Hematopoietic multipotent progenitor cell (in vitro differentiated cells): ENCODE results near the gene ATXN2. TPM values are rescaled to one million over a fixed set of nuclear protein-coding genes. Genes with fewer than 3 reads are reported as not detected.

Experiments
- DNase-seq, 3 donors: peaks; one replicate each; pipeline ENCODE4 v3.0.0-alpha.2; 2011 to 2015; ENCODE audit warnings: low read depth in 2 of 3, low spot score in 2 of 3
- total RNA-seq: library from RNA; depleted of rRNA; stranded (reverse); fragments of >200 nt; gene quantifications from one replicate; pipeline ENCODE4 v1.2.3, GENCODE V29; 2012

The ATXN2 gene
- total RNA-seq, 1 donor, result 32.3 TPM

DNA sequence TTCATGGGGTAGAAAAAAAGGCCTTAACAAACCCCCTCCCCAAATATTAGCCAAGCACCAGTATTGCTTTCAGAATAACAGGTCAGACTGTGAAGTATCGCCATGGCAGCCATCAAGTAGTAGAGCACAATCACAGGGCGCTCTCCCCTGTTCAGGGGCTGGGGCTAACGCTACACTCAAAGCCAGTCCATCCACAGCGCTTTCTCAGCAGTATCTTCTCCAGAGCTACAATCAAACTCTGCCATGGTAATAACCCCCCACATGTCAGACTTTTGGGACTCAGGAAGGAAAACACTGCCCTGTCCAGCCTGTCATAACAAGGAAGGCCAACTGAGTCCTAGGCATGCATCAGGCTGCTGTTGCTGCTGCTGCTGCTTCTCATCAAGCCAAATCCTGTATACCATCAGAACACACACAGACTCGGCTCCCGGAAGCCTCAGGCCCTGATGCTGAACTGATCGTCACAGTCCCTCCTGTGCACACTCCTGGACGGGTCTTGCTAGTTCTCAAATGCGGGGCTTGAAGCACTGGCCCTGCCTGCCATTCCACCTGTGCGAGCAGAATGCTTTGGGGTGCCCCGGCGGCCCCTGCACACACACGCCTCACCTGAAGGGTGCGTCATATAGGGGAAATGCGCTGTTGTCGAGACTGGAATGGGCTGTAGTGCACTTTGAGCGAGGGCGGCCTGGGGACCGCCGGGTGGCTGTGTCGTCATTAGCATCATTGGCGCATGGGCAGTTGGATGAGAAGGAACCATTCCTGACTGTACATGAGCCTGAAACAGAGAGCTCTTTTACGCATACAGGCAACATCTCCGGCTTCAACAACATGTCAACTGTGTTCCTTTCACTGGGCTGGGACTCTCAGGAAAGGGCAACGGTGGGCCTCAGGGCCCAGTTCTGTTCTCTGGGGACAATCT lies 145.8 kb downstream of the ATXN2 start:
- DNase-seq, result no peak

DNA sequence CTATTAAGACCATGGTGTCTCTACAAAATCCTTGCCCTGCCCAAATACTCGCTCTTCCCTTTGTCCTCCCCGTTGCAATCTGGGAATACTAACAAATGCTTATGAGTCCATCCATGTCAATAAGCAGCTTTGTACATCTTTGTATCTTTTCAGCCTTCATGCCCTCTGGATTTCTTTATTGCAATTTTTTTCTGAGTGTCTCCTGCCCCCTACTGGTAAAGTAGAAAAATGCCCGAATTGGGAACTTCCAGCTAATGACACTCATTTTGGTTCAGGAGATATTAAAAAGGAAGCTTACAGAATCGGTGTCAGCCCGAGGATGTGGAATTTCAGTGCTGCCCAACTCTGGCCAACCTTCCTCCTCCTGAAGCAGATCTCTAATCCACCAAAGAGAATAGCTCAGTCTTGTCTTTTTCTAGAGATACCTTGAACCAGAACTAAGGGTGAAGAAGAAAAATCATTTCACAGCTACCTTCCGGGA lies 147.4 kb downstream of the ATXN2 start:
- DNase-seq, result peak in 1 of 3 donors; percentile 79

- no peak for DNase-seq
Observed at GRCh38 chr12:111451232-111451631, 147.9 kb downstream of the ATXN2 start.

GRCh38 chr12:111450676-111451075 lies 148.4 kb downstream of the ATXN2 start:
- DNase-seq, result no peak

- DNase-seq, result no peak
Observed at GRCh38 chr12:111448846-111449790, 150.0 kb downstream of the ATXN2 start.

- no peak for DNase-seq
Observed at GRCh38 chr12:111448266-111448830, 150.8 kb downstream of the ATXN2 start.

GRCh38 chr12:111447571-111448265 lies 151.4 kb downstream of the ATXN2 start:
- no peak for DNase-seq

- no peak for DNase-seq
Observed at GRCh38 chr12:111446631-111447570, 152.2 kb downstream of the ATXN2 start.

DNA sequence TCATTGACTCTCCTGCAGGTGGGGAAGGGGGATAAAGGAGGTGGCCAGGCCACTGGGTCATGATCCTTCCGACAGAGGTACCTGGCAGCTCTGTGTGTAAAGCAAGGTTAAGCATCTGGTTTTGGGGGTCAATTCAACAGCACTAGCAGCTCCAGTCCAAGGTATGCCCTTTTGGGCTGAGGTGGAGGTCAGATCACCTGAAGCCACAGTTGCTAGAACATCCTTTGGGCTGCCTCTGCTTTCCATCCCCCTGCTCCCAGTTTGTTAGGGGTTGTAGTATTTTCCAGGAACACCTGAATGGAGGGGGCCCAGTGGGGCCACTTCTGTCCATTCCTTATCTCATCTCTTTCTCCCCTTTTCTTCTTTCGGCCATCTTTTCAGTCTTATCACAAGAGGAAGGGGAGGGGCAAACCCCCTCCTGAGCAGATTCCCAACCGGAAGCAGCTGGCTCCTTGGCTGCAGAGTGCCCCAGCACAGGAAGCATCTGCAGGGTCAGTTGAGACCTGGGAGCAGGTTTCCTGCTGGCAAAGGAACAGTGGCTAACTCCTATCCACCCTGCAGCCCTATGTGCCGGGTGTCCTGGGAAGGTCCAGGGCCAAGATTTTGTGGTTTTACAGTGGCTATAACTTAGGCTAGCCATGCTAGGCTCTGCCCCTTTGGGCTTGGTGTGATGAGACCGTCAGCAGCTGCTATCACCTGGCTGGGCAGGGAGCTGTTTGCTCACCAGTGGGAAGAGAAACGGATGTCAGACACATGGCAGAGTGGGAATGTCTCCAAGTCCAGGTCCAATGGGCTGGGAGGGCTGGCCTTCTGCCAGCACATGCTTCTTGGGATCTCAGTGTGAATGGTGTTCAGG lies 153.2 kb downstream of the ATXN2 start:
- DNase-seq, result no peak

DNA sequence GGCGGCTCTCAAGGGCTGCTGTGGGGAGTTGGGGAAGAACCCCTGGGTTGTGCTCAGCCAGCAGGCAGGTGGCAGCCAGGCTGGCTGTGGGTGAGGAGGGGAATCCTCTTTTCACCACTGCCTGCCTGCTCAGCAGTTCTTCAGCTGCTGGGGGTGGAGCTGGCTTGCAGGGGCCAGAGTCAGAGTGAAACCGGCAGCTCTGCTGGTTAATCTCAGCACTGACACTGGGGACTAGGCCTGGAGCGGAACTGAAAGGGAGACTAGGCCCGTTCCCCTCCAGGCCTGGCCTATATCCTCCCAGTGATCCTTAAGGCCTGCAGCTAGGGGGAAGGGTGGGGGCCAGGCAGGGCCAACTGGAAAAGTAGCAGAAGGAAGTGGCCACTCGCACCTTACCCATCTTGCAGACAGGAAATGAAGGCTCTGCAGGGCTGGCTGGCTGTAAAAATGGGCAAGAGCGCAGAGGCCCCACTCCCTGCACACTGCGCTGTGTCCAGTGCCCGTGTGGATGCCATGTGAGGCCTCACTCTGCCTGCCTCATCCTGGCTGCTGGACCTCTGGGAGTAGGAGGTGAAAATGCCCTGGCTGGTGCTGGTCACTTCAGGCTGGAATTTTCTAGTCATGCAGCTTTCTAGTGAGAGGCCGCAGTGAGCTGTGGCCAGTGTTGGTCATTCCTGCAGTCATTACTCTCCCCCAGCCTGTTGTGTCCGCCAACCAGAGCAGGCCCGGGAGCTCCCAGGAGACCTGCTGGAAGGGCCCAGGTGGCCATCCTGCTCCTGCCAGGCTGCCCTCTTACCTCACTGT lies 154.0 kb downstream of the ATXN2 start:
- DNase-seq, result peak; percentile 63 to 91 (median 87)

DNA sequence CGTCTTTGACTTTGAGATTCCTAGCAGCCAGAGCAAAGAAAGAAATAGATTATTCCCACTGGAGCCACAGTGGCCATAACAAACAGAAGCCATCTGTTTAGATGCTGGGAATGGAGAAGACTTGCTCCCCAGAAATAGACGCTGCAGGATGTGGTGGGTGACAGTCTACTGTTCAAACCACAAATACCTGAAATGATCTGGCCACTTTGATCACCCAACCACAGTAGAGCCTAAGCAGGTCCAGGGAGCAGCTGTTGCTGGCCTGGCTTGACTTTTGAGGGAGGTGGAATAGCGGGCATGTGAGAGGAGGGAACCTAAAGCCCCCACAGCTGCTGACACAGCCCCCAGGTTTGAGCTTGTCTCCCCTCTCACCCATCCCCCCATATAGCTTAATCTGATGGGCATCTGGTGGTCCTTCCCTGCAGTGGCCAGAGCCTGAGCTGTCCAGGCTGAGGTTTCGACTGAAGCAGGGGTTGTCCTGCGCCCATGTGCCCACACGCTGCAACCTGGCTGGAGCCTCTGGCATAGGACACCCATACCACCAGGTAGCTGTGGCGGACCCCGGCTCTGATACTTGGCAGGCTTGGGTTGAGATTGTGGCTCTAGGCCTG lies 154.7 kb downstream of the ATXN2 start:
- DNase-seq, result no peak

DNA sequence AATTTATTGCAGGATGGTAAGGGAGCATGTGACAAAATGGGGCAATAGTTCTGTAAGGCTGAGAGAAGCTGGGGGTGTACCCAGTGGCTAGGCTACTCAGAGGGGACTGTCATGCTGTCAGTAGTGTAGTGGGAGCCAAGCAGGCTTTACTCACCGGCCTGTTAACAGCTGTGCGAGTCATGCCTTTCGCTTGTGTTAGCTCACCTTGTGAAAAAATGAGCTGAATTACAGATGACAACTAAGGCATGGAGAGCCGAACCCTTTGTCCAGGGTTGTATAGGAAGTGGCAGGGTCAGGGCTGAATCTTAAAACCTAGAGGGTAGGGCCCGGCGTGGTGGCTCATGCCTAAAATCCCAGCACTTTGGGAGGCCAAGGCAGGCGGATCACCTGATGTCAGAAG lies 155.5 kb downstream of the ATXN2 start:
- DNase-seq, result no peak

DNA sequence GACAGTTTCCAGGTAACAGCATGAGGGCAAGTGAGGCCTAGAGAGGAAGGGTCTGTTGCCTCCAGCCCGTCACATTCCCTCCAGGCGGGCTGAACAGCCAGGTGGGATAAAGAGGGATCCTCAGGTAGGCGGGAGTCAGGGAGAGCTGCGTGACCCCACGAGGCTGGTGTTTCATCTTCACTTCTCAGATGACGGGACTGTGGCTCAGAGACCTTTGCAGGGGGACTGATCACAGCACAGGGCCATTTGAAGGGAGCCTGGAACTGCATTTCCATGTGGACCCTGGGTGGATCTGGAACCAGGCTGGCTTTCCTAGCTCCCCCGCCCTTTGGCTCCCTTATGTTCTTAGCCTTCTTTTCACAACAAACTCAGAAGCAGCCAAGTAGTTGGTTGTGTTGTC lies 156.0 kb downstream of the ATXN2 start:
- DNase-seq, result no peak

GRCh38 chr12:111442301-111443045 lies 156.6 kb downstream of the ATXN2 start:
- no peak for DNase-seq

- no peak for DNase-seq
Observed at GRCh38 chr12:111441107-111441928, 157.8 kb downstream of the ATXN2 start.
